Esophagus (tissue), 2 donors: Measurements from ENCODE around the gene ASMTL. TPM values are rescaled to one million over a fixed set of nuclear protein-coding genes. Genes with fewer than 3 reads are reported as not detected.
A peak's percentile ranks its signal among the peaks of the same experiment; 100 is the strongest.
"Not testable (repeated sequence)": the region's sequence is repeated elsewhere in the genome, so short reads cannot be mapped to it uniquely, and the experiment has no call there.

Experiments
- H3K27ac ChIP-seq, 2 donors: one replicate each; pipeline ENCODE4 v1.5.1; 2013; ENCODE audit warnings: low read depth in 2 of 2, mild to moderate bottlenecking in 2 of 2, inconsistent platforms in 1 of 2, low read length in 1 of 2, moderate library complexity in 1 of 2
- H3K27me3 ChIP-seq, 2 donors: one replicate each; pipeline ENCODE4 v1.6.1; 2013; ENCODE audit warnings: low read length in 2 of 2, control low read depth in 1 of 2, mild to moderate bottlenecking in 1 of 2; ENCODE audit not compliant: insufficient read depth in 2 of 2, control insufficient read depth in 1 of 2
- H3K36me3 ChIP-seq, 2 donors: one replicate each; pipeline ENCODE4 v1.6.1; 2013; ENCODE audit warnings: low read length in 1 of 2; ENCODE audit not compliant: control insufficient read depth in 2 of 2, insufficient read depth in 2 of 2
- H3K4me1 ChIP-seq, 2 donors: one replicate each; pipeline ENCODE4 v1.6.1; 2013; ENCODE audit warnings: low read length in 1 of 2; ENCODE audit not compliant: control insufficient read depth in 2 of 2, insufficient read depth in 2 of 2
- H3K4me3 ChIP-seq, 2 donors: one replicate each; pipeline ENCODE4 v1.5.1; 2013; ENCODE audit warnings: low read length in 2 of 2, mild to moderate bottlenecking in 2 of 2, low read depth in 1 of 2, moderate library complexity in 1 of 2
- H3K9me3 ChIP-seq, 2 donors: one replicate each; pipeline ENCODE4 v1.6.1; 2013; ENCODE audit warnings: mild to moderate bottlenecking in 2 of 2, low read depth in 1 of 2, low read length in 1 of 2, moderate library complexity in 1 of 2; ENCODE audit not compliant: control insufficient read depth in 2 of 2, insufficient read depth in 1 of 2
- WGBS, 2 donors: extraction: QIAGEN DNeasy Blood & Tissue Kit; methylation state at CpG; one replicate each; pipeline ENCODE4 v1.1.7; 2013; 5-methylcytosine and 5-hydroxymethylcytosine counted together
- polyA plus RNA-seq, 2 donors: library from polyadenylated mRNA; stranded (reverse); fragments of 200-250 nt; gene quantifications; one replicate each; pipeline ENCODE4 v1.2.3, GENCODE V29; 2013
- donor health status: healthy with polysubstance abuse.
- donor health status: Bipolar disorder and iron deficiency.

The ASMTL gene
- polyA plus RNA-seq, 2 donors = 8.5 to 13.6 TPM

DNA sequence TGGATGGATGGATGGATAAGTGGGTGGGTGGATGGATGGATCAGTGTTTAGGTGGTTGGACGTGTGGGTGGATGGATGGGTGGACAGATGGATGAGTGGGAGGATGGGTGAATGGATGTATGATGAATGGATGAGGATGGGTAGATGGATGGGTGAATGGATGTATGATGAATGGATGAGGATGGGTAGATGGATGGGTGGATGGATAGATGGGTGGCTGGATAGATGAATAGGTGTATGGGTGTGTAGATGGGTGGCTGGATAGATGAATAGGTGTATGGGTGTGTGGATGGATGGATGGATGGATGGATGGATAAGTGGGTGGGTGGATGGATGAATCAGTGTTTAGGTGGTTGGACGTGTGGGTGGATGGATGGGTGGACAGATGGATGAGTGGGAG is 21.9 kb upstream of the ASMTL start:
- H3K4me1 ChIP-seq, H3K9me3 ChIP-seq, H3K27ac ChIP-seq, H3K27me3 ChIP-seq, H3K36me3 ChIP-seq, H3K4me3 ChIP-seq: not testable (repeated sequence)
- WGBS, 2 donors = 72 to 75% methylated on average over 2 of the region's 2 CpGs

- WGBS, 2 donors = 88 to 98% methylated on average over 2 of the region's 2 CpGs
- no peaks in the 10 kb centered on the region for H3K36me3 ChIP-seq
- no peaks in the 10 kb centered on the region for H3K9me3 ChIP-seq
- no peak overlapping the region for H3K27ac ChIP-seq
- no peak overlapping the region for H3K4me3 ChIP-seq
- H3K27me3 ChIP-seq = no peaks in the 10 kb centered on the region
- H3K4me1 ChIP-seq = no peaks in the 10 kb centered on the region
Measured at GRCh38 chrX:1472975-1473374, 20.3 kb upstream of the ASMTL start.

DNA sequence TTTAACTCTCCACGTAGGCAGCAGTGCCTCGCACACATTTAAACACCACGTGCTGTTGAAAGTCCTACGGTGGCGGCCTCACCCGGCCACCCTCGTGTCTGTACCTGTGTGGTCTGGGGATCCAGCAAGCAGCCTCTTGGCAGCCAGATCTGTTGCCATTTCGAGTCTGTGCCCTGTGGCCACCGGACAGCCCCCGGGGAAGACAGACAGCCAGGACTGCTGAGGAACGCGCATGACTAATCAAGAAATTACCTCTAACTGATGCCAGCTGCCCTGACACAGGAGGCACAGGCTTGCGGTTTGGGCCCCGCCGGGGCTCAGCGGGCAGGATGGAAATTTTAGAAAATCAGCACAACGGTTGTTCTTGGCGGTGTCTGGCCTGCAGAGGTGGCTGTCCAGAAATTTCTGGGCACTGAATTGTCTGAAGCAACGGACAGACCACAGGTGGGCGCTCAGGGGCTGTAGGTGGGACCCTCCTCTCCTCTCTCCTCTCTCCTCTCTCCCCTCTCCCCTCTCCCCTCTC is 15.6 kb upstream of the ASMTL start:
- H3K4me3 ChIP-seq = no peak overlapping the region
- H3K27me3 ChIP-seq = no peaks in the 10 kb centered on the region
- H3K27ac ChIP-seq = no peak overlapping the region
- 37 to 55% methylated on average over 19 to 20 of the region's 20 CpGs for WGBS, 2 donors
- peaks cover 2 to 5% of the 10 kb centered on the region in 2 donors for H3K4me1 ChIP-seq
- peaks cover 0 to 2% of the 10 kb centered on the region in 2 donors for H3K9me3 ChIP-seq
- peaks cover 0 to 2% of the 10 kb centered on the region in 2 donors for H3K36me3 ChIP-seq

DNA sequence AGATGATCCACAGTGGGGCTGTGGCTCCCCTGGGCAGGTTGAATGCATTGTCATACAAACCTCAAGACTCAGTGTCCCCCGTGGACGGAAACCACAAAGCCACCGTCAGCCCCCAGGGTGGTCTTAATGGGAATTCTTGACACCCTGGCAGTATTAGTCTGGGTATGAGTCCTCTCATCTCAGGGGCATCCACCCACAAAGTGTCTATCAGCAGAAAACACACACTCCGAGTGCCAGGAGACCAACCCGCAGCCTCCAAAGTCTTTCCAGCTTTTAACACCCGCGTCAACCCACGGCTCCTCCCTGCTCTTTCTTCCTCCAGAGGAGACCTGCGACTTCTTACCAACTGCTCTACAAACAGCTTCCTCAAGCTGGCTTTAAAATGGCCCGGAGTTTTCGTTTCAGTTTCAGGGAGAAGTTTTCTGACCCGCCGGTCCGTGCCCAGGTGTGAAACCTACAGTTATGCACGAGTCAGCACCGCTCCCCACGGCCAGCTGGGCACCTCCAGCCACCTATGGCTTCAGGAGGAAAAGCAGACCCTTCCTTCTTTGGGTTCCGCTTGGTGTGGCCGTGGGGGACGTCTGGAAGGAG is 14.4 kb upstream of the ASMTL start:
- peaks cover 2 to 5% of the 10 kb centered on the region in 2 donors for H3K4me1 ChIP-seq
- WGBS, 2 donors = 38 to 42% methylated on average over 20 of the region's 20 CpGs
- no peak overlapping the region for H3K4me3 ChIP-seq
- peak overlapping the region in 1 of 2 donors; percentile 4 for H3K27ac ChIP-seq
- no peaks in the 10 kb centered on the region for H3K27me3 ChIP-seq
- H3K36me3 ChIP-seq = peaks cover 0 to 2% of the 10 kb centered on the region in 2 donors
- peaks cover 0 to 2% of the 10 kb centered on the region in 2 donors for H3K9me3 ChIP-seq

DNA sequence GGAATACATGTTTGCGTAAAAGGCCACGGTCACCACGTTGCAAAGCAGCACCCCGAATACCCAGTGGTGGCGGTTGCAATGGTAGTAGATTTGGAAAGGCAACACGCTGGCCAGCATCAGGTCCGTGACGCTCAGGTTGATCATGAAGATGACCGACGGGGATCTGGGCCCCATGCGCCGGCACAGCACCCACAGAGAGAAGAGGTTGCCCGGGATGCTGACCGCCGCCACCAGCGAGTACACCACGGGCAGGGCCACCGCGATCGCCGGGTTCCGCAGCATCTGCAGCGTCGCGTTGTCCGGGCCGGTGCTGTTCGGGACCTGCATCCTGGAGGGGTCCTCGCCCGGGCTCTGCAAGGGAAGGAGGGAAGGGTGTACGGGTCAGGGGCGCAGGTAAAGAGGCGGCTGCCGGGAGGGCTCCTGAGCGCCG is 13.5 kb upstream of the ASMTL start:
- H3K27me3 ChIP-seq = no peaks in the 10 kb centered on the region
- H3K27ac ChIP-seq = no peak overlapping the region
- H3K4me1 ChIP-seq = peaks cover 2 to 5% of the 10 kb centered on the region in 2 donors
- peaks cover 0 to 2% of the 10 kb centered on the region in 2 donors for H3K9me3 ChIP-seq
- peaks cover 0 to 2% of the 10 kb centered on the region in 2 donors for H3K36me3 ChIP-seq
- no peak overlapping the region for H3K4me3 ChIP-seq
- 43 to 57% methylated on average over 25 to 36 of the region's 36 CpGs for WGBS, 2 donors

GRCh38 chrX:1465286-1466231 is 12.8 kb upstream of the ASMTL start:
- peaks cover 2 to 5% of the 10 kb centered on the region in 2 donors for H3K4me1 ChIP-seq
- peaks cover 0 to 2% of the 10 kb centered on the region in 2 donors for H3K9me3 ChIP-seq
- H3K4me3 ChIP-seq = no peak overlapping the region
- H3K27ac ChIP-seq = no peak overlapping the region
- WGBS, 2 donors = 54 to 55% methylated on average over 74 to 75 of the region's 75 CpGs
- no peaks in the 10 kb centered on the region for H3K27me3 ChIP-seq
- H3K36me3 ChIP-seq = peaks cover 0 to 2% of the 10 kb centered on the region in 2 donors

GRCh38 chrX:1464971-1465285 is 12.2 kb upstream of the ASMTL start:
- H3K4me3 ChIP-seq = no peak overlapping the region
- peaks cover 0 to 2% of the 10 kb centered on the region in 2 donors for H3K36me3 ChIP-seq
- H3K9me3 ChIP-seq = peaks cover 0 to 2% of the 10 kb centered on the region in 2 donors
- H3K27me3 ChIP-seq = no peaks in the 10 kb centered on the region
- WGBS, 2 donors = 66 to 72% methylated on average over 12 of the region's 12 CpGs
- H3K27ac ChIP-seq = no peak overlapping the region
- H3K4me1 ChIP-seq = peaks cover 2 to 5% of the 10 kb centered on the region in 2 donors

GRCh38 chrX:1464041-1464970 is 11.6 kb upstream of the ASMTL start:
- peaks cover 0 to 2% of the 10 kb centered on the region in 2 donors for H3K9me3 ChIP-seq
- peaks cover 2 to 5% of the 10 kb centered on the region in 2 donors for H3K4me1 ChIP-seq
- H3K27ac ChIP-seq = no peak overlapping the region
- WGBS, 2 donors = 67 to 78% methylated on average over 24 of the region's 24 CpGs
- peaks cover 0 to 2% of the 10 kb centered on the region in 2 donors for H3K36me3 ChIP-seq
- no peaks in the 10 kb centered on the region for H3K27me3 ChIP-seq
- no peak overlapping the region for H3K4me3 ChIP-seq

DNA sequence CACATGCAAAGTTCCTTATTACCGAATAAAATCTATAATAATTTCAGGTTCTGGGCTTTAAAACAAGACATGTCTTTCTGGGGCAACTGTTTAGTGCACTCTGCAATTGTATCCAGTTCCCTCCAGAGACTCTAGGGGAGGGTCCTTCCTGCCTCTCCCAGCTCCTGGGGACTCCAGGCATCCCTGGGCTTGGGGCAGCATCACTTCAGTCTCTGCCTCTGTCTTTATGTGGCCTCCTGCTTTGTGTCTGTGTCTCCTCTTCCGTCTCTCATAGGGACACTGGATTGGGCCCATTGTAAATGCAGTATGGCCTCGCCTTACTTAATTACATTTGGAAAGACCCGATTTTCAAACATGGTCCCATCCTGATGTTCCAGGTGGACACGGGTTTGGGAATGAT is 10.9 kb upstream of the ASMTL start:
- Histone ChIP-seq H3K36me3 (peaks cover 0 to 2% of the 10 kb centered on the region in 2 donors), H3K4me1 (peaks cover 2 to 5% of the 10 kb centered on the region in 2 donors), H3K9me3 (peaks cover 0 to 2% of the 10 kb centered on the region in 2 donors), H3K27ac (no peak overlapping the region), H3K27me3 (no peaks in the 10 kb centered on the region), H3K4me3 (no peak overlapping the region)
- WGBS, 2 donors = 75 to 76% methylated on average over 5 of the region's 5 CpGs
